Measurements from ENCODE around the gene CLPX.

The CLPX gene

GRCh38 chr15:65204236-65204930, 19.2 kb upstream of the CLPX start:
- Histone ChIP-seq H3K27me3 (ENCODE audit: insufficient read depth, low read length, poor library complexity) (no peaks in the 10 kb centered on the region), H3K27ac (ENCODE audit: low read length) (no peak overlapping the region), H3K4me2 (ENCODE audit: insufficient read depth, low read length) (no peak overlapping the region), H3K9ac (ENCODE audit: low read depth, low read length) (no peak overlapping the region), H3K4me3 (ENCODE audit: low read depth in 1 of 2, low read length in 2 of 2) (no peak overlapping the region), H2AFZ (ENCODE audit: low read depth, low read length) (no peak overlapping the region), H4K20me1 (ENCODE audit: insufficient read depth, low read length) (no peaks in the 10 kb centered on the region), H3K9me3 (ENCODE audit: insufficient read depth, low read length, severe bottlenecking) (no peaks in the 10 kb centered on the region), H3K36me3 (ENCODE audit: insufficient read depth, low read length) (no peaks in the 10 kb centered on the region), H3K4me1 (ENCODE audit: insufficient read depth, low read length) (no peaks in the 10 kb centered on the region), H3K79me2 (ENCODE audit: insufficient read depth, low read length) (no peaks in the 10 kb centered on the region)
- TF ChIP-seq CTCF (IDR thresholded peaks at IDR 0.05; ENCODE audit: borderline replicate concordance, extremely low read depth, low read length, poor library complexity, severe bottlenecking) (no peak), EZH2 (IDR thresholded peaks at IDR 0.05; ENCODE audit: borderline replicate concordance, low read depth, low read length, severe bottlenecking) (no peak)
- DNase-seq (no peak), ATAC-seq (ENCODE audit: insufficient read depth, low read depth) (no peak)

DNA sequence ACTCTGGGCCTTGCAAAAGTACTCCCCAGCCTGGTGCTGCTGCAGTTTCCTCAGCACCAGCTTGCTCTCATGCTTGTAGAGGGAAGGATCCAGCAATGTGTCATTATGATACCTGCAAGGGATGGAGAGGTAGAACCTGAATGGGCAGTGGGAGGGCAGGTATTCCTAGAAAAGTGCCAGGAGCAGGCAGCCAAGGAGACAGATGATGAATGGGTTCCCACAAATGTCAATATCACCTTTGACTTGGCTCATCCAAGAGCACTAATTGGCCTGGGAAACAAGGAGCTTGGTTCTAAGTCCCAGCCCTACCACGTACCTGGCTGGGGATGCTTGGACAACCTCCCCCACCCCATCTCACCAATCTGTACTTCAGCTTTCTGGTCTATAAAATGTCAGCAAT, 16.8 kb upstream of the CLPX start:
- H3K4me3 ChIP-seq (ENCODE audit: low read depth in 1 of 2, low read length in 2 of 2), result no peak overlapping the region
- no peaks in the 10 kb centered on the region for H3K4me1 ChIP-seq (ENCODE audit: insufficient read depth, low read length)
- H3K9me3 ChIP-seq (ENCODE audit: insufficient read depth, low read length, severe bottlenecking), result no peaks in the 10 kb centered on the region
- no peaks in the 10 kb centered on the region for H4K20me1 ChIP-seq (ENCODE audit: insufficient read depth, low read length)
- no peak for ATAC-seq (ENCODE audit: insufficient read depth, low read depth)
- no peaks in the 10 kb centered on the region for H3K79me2 ChIP-seq (ENCODE audit: insufficient read depth, low read length)
- no peak overlapping the region for H3K4me2 ChIP-seq (ENCODE audit: insufficient read depth, low read length)
- DNase-seq, result no peak
- no peaks in the 10 kb centered on the region for H3K36me3 ChIP-seq (ENCODE audit: insufficient read depth, low read length)
- TF ChIP-seq CTCF (IDR thresholded peaks at IDR 0.05; ENCODE audit: borderline replicate concordance, extremely low read depth, low read length, poor library complexity, severe bottlenecking) (no peak), EZH2 (IDR thresholded peaks at IDR 0.05; ENCODE audit: borderline replicate concordance, low read depth, low read length, severe bottlenecking) (no peak)
- no peaks in the 10 kb centered on the region for H3K27me3 ChIP-seq (ENCODE audit: insufficient read depth, low read length, poor library complexity)
- no peak overlapping the region for H3K9ac ChIP-seq (ENCODE audit: low read depth, low read length)
- no peak overlapping the region for H2AFZ ChIP-seq (ENCODE audit: low read depth, low read length)
- H3K27ac ChIP-seq (ENCODE audit: low read length), result no peak overlapping the region

DNA sequence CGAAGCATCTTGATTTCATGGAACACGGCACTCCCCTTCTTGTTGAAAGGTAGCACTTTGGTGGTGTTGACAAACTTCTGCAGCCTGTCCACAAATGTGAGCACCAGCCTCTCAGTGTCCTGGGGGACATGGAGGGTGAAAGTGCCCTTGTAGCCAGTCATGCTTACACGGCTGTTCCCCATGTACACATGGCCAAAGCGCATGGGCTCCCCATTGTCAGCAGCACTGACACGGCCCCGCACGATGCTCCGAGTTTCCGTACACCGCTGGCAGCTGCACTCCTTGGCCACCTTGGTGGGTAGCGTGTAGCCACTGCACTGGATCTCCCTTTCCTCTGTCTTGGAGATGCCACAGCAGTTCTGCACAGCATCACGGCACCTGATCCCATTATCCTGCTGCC, 13.4 kb upstream of the CLPX start:
- TF ChIP-seq CTCF (IDR thresholded peaks at IDR 0.05; ENCODE audit: borderline replicate concordance, extremely low read depth, low read length, poor library complexity, severe bottlenecking) (no peak), EZH2 (IDR thresholded peaks at IDR 0.05; ENCODE audit: borderline replicate concordance, low read depth, low read length, severe bottlenecking) (no peak)
- H3K9me3 ChIP-seq (ENCODE audit: insufficient read depth, low read length, severe bottlenecking), result no peaks in the 10 kb centered on the region
- H3K9ac ChIP-seq (ENCODE audit: low read depth, low read length), result no peak overlapping the region
- ATAC-seq (ENCODE audit: insufficient read depth, low read depth) (no peak), DNase-seq (no peak)
- no peaks in the 10 kb centered on the region for H3K4me1 ChIP-seq (ENCODE audit: insufficient read depth, low read length)
- no peak overlapping the region for H3K4me2 ChIP-seq (ENCODE audit: insufficient read depth, low read length)
- no peak overlapping the region for H3K27ac ChIP-seq (ENCODE audit: low read length)
- no peaks in the 10 kb centered on the region for H3K27me3 ChIP-seq (ENCODE audit: insufficient read depth, low read length, poor library complexity)
- H3K36me3 ChIP-seq (ENCODE audit: insufficient read depth, low read length), result no peaks in the 10 kb centered on the region
- no peaks in the 10 kb centered on the region for H3K79me2 ChIP-seq (ENCODE audit: insufficient read depth, low read length)
- H2AFZ ChIP-seq (ENCODE audit: low read depth, low read length), result no peak overlapping the region
- no peak overlapping the region for H3K4me3 ChIP-seq (ENCODE audit: low read depth in 1 of 2, low read length in 2 of 2)
- H4K20me1 ChIP-seq (ENCODE audit: insufficient read depth, low read length), result no peaks in the 10 kb centered on the region

DNA sequence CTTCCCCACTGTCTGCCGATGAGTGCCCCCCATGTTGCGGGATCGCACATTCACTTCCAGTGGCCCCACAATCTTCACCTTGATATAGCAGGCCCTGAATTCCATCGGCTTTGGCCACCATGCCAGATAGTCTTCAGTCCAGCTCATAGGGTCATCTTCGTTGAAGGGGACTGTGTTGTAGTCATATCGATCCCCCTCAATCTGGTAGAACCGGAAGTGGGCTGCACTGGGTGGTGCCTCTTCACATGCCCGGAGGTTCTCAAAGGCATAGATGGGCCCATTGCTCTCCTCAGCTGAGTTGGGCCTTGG, 12.1 kb upstream of the CLPX start:
- ATAC-seq (ENCODE audit: insufficient read depth, low read depth) (no peak), DNase-seq (no peak)
- no peak for TF ChIP-seq CTCF (IDR thresholded peaks at IDR 0.05; ENCODE audit: borderline replicate concordance, extremely low read depth, low read length, poor library complexity, severe bottlenecking)
- TF ChIP-seq EZH2 (IDR thresholded peaks at IDR 0.05; ENCODE audit: borderline replicate concordance, low read depth, low read length, severe bottlenecking), result no peak
- Histone ChIP-seq H3K4me3 (ENCODE audit: low read depth in 1 of 2, low read length in 2 of 2) (no peak overlapping the region), H3K27ac (ENCODE audit: low read length) (no peak overlapping the region), H4K20me1 (ENCODE audit: insufficient read depth, low read length) (no peaks in the 10 kb centered on the region), H2AFZ (ENCODE audit: low read depth, low read length) (no peak overlapping the region), H3K27me3 (ENCODE audit: insufficient read depth, low read length, poor library complexity) (no peaks in the 10 kb centered on the region), H3K4me2 (ENCODE audit: insufficient read depth, low read length) (no peak overlapping the region), H3K79me2 (ENCODE audit: insufficient read depth, low read length) (no peaks in the 10 kb centered on the region), H3K4me1 (ENCODE audit: insufficient read depth, low read length) (no peaks in the 10 kb centered on the region), H3K9me3 (ENCODE audit: insufficient read depth, low read length, severe bottlenecking) (no peaks in the 10 kb centered on the region), H3K9ac (ENCODE audit: low read depth, low read length) (no peak overlapping the region), H3K36me3 (ENCODE audit: insufficient read depth, low read length) (no peaks in the 10 kb centered on the region)

Data from DND-41 (cell line).